Thyroid gland (tissue), 4 donors: Measurements from ENCODE around the gene C8A. TPM values are rescaled to one million over a fixed set of nuclear protein-coding genes. Genes with fewer than 3 reads are reported as not detected.

Experiments
- DNase-seq, 2 donors: peaks; one replicate each; pipeline ENCODE4 v3.0.0-alpha.2; 2019
- H3K27ac ChIP-seq, 3 donors: fragments of 200-600 bp; sonication (generic); 1 replicate in 2 of 3; 2 replicates in 1 of 3; pipeline ENCODE4 v1.5.1; 2016 to 2019; ENCODE audit warnings: mild to moderate bottlenecking in 1 of 3, moderate library complexity in 1 of 3
- H3K27me3 ChIP-seq: fragments of 200-600 bp; sonication (generic); one replicate; pipeline ENCODE4 v1.5.1; 2019
- H3K36me3 ChIP-seq, 2 donors: fragments of 200-600 bp; sonication (generic); one replicate each; pipeline ENCODE4 v1.5.1; 2016 to 2019
- H3K4me1 ChIP-seq, 2 donors: fragments of 200-600 bp; sonication (generic); one replicate each; pipeline ENCODE4 v1.5.1; 2017 to 2019
- H3K4me3 ChIP-seq, 3 donors: fragments of 200-600 bp; sonication (generic); replicated peaks in 1 of 3; 1 replicate in 2 of 3; 2 replicates in 1 of 3; pipeline ENCODE4 v1.5.1; 2016; ENCODE audit warnings: mild to moderate bottlenecking in 1 of 3
- H3K9me3 ChIP-seq: fragments of 200-600 bp; sonication (generic); one replicate; pipeline ENCODE4 v1.5.1; 2017
- POLR2A ChIP-seq, 2 donors: fragments of 450-650 bp; IDR thresholded peaks; one replicate each; pipeline ENCODE4 v1.6.1; 2017; ENCODE audit warnings: antibody characterized with exemption in 2 of 2, mild to moderate bottlenecking in 2 of 2, moderate library complexity in 1 of 2
- WGBS, 2 donors: methylation state at CpG; one replicate each; pipeline ENCODE4 v1.1.5; 2017; 5-methylcytosine and 5-hydroxymethylcytosine counted together
- intact Hi-C: fragments of 100-400 bp; cut with DNase I; formaldehyde crosslinking; loops from one replicate; pipeline ENCODE4 v1.15.1; 2023
- total RNA-seq, 4 donors: library from RNA; depleted of rRNA; stranded (reverse); fragments of >200 nt; gene quantifications; one replicate each; pipeline ENCODE4 v1.2.3, GENCODE V29; 2016
- TF ChIP-seq, protein P1 (sequence below), 6 experiments: fragments of 200-600 bp in 3 of 6; fragments of 450-650 bp in 3 of 6; sonication (generic) in 3 of 6; IDR thresholded peaks; one replicate each; pipeline ENCODE4 v1.5.1; 2016 to 2019; ENCODE audit warnings: antibody characterized with exemption in 6 of 6, mild to moderate bottlenecking in 2 of 6, inconsistent platforms in 1 of 6, moderate library complexity in 1 of 6

The C8A gene
- total RNA-seq, 4 donors from 2014 or later = not detected

DNA sequence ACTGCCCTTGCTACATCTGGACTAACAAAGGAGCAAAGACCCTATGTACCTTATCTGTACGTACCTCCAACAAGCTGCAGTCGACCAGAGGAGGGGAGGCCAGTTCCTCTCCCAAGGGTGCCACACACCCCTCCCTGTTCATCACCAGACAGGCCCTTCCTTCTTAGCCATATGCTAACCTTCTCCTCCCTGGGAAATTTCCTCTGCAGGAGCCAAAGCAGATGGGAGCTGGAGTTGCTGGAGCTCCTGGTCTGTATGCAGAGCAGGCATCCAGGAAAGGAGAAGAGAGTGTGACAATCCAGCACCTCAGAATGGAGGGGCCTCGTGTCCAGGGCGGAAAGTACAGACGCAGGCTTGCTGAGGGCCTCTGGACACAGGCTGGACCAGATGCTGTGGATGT is 62.8 kb downstream of the C8A start:
- Histone ChIP-seq H3K27ac (no peak overlapping the region), H3K36me3 (no peaks in the 10 kb centered on the region), H3K27me3 (no peaks in the 10 kb centered on the region), H3K9me3 (no peaks in the 10 kb centered on the region), H3K4me3 (no peak overlapping the region), H3K4me1 (peaks cover 0 to 31% of the 10 kb centered on the region in 2 donors)
- no peak for DNase-seq
- TF ChIP-seq POLR2A (IDR thresholded peaks at IDR 0.05) = no peak
- TF ChIP-seq, protein P1, sequence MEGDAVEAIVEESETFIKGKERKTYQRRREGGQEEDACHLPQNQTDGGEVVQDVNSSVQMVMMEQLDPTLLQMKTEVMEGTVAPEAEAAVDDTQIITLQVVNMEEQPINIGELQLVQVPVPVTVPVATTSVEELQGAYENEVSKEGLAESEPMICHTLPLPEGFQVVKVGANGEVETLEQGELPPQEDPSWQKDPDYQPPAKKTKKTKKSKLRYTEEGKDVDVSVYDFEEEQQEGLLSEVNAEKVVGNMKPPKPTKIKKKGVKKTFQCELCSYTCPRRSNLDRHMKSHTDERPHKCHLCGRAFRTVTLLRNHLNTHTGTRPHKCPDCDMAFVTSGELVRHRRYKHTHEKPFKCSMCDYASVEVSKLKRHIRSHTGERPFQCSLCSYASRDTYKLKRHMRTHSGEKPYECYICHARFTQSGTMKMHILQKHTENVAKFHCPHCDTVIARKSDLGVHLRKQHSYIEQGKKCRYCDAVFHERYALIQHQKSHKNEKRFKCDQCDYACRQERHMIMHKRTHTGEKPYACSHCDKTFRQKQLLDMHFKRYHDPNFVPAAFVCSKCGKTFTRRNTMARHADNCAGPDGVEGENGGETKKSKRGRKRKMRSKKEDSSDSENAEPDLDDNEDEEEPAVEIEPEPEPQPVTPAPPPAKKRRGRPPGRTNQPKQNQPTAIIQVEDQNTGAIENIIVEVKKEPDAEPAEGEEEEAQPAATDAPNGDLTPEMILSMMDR (IDR thresholded peaks at IDR 0.05) = no peak
- WGBS, 2 donors = 79 to 80% methylated on average over 5 of the region's 5 CpGs
- intact Hi-C loops = no loop called here

DNA sequence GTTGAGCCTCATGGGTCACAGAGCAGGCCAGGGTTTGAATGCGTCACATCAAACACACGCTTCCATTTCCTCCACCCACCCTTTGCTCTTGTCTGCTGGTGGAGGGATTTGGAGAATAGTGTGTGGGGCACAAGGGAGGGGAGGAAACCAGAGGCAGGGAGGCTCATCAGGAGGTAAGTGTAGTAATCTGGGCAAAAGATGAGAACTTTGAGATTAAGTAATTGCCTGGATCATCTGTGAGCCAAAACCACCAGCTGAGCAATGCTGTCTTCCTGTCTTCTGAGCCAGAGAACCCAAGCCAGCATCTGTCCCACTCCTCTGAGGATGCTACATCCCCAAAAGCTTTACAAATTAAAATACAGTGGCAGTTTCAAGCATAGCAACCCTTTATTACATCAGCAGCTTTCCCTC is 66.0 kb downstream of the C8A start:
- WGBS, 2 donors = 45 to 56% methylated on average over 2 of the region's 2 CpGs
- intact Hi-C loops = no loop called here
- H3K4me3 ChIP-seq = no peak overlapping the region
- peak overlapping the region in 1 of 3 donors; percentile 59 for H3K27ac ChIP-seq
- no peak for TF ChIP-seq POLR2A (IDR thresholded peaks at IDR 0.05)
- TF ChIP-seq, protein P1 (IDR thresholded peaks at IDR 0.05) = no peak
- no peaks in the 10 kb centered on the region for H3K36me3 ChIP-seq
- H3K9me3 ChIP-seq = no peaks in the 10 kb centered on the region
- DNase-seq = peak in 1 of 2 donors; percentile 28
- peaks cover 0 to 27% of the 10 kb centered on the region in 2 donors for H3K4me1 ChIP-seq
- H3K27me3 ChIP-seq = no peaks in the 10 kb centered on the region

DNA sequence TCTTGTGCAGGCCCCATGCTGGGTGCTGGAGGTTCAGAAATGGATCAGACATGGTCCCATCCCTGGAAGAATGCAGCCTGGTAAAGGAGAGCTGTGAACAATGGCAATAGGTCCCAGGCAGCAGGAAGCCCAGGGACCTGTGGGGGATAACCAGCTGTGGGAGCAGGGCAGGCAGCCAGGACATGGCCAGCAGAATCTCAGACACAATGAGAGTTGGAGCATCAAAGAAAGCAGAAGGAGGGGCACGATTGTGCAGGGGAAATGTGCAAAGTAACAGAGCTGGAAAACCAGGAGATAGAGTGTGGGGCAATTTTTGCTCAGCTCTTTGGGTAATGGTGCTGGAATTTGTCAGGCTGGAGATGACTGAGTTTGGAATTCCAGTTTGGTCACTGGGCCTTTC is 66.9 kb downstream of the C8A start:
- Histone ChIP-seq H3K4me1 (peaks cover 0 to 18% of the 10 kb centered on the region in 2 donors), H3K36me3 (no peaks in the 10 kb centered on the region), H3K27ac (no peak overlapping the region), H3K4me3 (no peak overlapping the region), H3K9me3 (no peaks in the 10 kb centered on the region), H3K27me3 (no peaks in the 10 kb centered on the region)
- intact Hi-C loops = no loop called here
- no peak for TF ChIP-seq POLR2A (IDR thresholded peaks at IDR 0.05)
- TF ChIP-seq, protein P1 (IDR thresholded peaks at IDR 0.05) = no peak
- WGBS, 2 donors = 43 to 65% methylated on average over 1 of the region's 1 CpG
- no peak for DNase-seq

DNA sequence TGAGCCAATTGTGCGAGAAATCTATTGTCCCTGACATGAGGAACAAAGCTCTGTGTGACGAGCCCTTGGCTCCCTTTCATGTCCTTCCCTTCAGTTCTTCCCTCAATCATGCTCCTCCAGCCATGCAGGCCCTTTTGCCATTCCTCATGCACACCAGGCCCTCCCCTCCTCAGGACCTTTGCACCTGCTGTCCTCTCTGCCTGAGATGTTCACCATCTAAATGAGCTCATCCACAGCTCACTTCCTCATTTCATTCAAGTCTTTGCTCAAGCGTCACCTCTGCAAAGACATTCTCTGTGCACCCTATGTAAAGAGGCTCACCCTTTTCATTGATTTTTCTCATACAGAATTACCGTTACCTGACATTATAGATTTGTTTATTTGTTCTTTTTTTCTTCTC is 67.5 kb downstream of the C8A start:
- Histone ChIP-seq H3K4me1 (peaks cover 0 to 18% of the 10 kb centered on the region in 2 donors), H3K36me3 (no peaks in the 10 kb centered on the region), H3K4me3 (no peak overlapping the region), H3K27ac (no peak overlapping the region), H3K9me3 (no peaks in the 10 kb centered on the region), H3K27me3 (no peaks in the 10 kb centered on the region)
- TF ChIP-seq POLR2A (IDR thresholded peaks at IDR 0.05) = no peak
- TF ChIP-seq, protein P1 (IDR thresholded peaks at IDR 0.05) = no peak
- WGBS, 2 donors = 93 to 95% methylated on average over 4 of the region's 4 CpGs
- no peak for DNase-seq
- intact Hi-C loops = no loop called here

DNA sequence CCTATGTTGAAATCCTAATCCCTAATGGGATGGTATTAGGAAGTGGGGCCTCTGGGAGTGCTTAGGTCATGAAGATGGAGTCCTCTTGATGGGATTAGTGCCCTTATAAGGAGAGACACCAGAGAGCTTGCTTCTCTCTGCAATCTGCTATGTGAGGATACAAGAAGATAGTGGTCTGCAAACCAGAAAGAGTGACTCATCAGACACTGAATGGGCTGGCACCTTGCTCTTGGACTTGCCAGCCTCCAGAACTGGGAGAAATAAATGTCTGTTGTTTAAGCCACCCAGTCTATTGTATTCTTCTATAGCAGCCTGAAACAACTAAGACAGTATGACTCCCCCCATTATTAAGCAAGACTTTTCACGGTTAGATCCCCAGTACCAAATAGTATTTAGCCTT is 67.9 kb downstream of the C8A start:
- no peak overlapping the region for H3K27ac ChIP-seq
- no peaks in the 10 kb centered on the region for H3K27me3 ChIP-seq
- TF ChIP-seq, protein P1 (IDR thresholded peaks at IDR 0.05) = no peak
- no peak for TF ChIP-seq POLR2A (IDR thresholded peaks at IDR 0.05)
- H3K9me3 ChIP-seq = no peaks in the 10 kb centered on the region
- intact Hi-C loops = no loop called here
- WGBS, 2 donors = 100% methylated on average over 1 of the region's 1 CpG
- peaks cover 0 to 18% of the 10 kb centered on the region in 2 donors for H3K4me1 ChIP-seq
- H3K36me3 ChIP-seq = no peaks in the 10 kb centered on the region
- H3K4me3 ChIP-seq = no peak overlapping the region
- no peak for DNase-seq
